ENCODE measurements around the gene RER1.

RER1 gene

DNA sequence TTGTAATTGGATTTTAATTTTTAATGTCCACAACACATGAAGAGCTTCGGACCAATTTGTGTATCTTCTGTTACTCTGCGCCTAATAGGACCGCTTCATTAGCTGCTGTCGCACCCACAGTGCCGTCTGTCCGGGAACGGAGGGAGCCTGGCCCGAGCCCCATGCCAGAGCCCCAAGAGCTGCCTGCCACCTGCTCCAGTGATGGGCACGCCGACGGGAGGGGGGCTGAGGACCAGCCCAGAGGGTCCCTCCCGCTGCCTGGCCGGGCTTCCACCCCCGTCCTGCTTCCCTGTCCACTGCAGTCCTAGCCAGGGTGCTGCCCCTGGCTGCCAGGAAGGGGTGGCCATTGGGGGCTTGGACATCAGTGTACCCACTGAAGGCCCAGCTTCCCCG is 54.2 kb downstream of the RER1 start:
- DNase-seq (ENCODE audit: low read depth): no peak

DNA sequence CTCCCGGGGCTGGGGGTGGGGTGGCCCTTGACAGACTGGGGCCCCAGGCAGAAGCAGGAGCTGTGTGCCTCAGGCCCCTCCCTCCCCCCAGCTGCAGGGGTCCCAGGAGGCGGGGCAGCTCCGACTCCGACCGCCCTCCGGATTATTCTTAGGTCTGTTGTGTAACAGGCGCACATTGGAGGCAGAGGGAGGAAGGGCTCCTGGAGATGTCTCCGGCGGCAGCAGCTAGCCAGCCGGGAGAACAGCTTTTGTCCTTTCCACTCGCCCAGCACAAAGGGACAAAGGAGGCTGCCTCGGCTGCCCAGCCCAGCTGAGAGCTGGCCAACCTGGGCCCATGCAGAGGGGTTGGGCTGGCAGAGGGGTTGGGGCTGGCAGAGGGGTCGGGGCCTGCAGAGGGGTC is 54.8 kb downstream of the RER1 start:
- DNase-seq (ENCODE audit: low read depth): no peak

DNA sequence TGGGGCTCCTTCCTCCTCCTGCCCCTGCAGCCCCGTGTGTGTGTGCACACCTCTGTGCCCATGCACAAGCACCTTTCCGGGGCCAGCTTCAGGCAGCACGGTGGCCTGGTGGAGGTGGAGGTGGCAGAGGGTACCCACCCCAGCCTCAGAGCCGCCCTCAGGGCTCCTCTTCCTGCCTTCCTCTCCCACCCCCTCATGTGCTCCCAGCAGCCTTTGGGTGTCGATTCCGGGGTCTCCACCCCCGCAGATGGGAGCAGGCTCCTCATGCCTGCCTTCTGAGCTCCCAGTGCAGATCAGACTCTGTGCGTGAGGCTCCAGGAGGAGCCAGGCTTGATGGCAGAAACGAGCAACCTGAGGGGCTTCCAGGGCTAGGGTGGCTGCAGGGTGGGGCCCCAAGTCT is 55.2 kb downstream of the RER1 start:
- no peak for DNase-seq (ENCODE audit: low read depth)

DNA sequence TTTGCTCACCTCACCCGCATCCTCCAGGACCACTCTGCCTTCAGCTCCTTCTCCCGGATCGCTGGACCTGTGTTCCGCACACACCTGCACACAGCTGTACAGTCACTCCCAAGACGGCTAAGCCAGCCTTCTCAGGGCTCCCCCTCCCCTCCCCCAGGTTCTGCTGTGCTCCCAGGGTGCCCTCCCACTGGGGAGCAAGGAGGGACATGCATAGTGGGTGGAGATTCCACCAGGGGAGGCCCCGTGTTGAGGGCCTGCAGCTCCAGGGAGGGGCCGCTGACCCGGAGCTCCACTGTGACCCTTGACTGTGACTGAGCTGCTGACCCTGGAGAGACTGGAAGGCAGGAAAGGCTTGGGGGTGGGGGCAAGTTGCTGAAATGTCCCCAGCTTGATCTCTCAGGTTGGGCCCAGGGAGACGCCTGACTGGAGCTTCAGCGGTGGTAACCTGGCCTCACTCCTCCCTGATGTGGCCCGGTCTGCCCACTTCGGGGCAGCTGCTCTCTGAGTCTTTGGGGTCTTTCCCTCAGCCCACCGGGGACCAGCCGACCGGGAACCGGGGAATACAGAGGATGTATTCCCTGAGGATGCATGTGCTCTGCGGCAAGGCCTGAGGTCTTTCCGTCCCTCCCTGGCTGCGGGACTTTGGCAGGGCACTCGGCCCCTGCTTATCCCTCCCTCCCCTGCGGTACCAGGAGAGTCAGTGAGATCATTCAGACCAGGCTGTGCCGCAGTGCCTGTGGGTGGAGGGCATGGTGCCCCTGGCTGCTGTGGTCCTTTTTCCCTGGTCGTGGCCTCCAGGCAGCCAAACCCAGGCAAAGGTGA is 55.8 kb downstream of the RER1 start:
- DNase-seq (ENCODE audit: low read depth): no peak

DNA sequence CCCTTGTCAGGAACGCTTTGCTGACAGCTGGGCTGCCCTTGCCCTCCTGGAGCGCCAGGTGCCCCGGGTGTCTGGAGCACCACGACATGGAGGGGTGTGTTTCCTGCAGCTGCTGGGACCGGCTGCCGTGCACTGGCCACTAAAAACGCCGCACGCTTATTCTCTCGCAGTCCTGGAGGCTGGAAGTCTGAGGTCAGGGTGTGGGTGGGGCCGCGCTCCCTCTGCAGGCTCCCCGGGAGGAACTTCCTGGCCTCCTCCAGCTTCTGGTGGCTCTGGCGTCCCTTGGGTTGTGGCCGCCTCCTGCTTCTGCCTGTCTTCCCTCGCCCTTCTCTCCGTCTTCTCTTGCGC is 56.4 kb downstream of the RER1 start:
- no peak for DNase-seq (ENCODE audit: low read depth)

DNA sequence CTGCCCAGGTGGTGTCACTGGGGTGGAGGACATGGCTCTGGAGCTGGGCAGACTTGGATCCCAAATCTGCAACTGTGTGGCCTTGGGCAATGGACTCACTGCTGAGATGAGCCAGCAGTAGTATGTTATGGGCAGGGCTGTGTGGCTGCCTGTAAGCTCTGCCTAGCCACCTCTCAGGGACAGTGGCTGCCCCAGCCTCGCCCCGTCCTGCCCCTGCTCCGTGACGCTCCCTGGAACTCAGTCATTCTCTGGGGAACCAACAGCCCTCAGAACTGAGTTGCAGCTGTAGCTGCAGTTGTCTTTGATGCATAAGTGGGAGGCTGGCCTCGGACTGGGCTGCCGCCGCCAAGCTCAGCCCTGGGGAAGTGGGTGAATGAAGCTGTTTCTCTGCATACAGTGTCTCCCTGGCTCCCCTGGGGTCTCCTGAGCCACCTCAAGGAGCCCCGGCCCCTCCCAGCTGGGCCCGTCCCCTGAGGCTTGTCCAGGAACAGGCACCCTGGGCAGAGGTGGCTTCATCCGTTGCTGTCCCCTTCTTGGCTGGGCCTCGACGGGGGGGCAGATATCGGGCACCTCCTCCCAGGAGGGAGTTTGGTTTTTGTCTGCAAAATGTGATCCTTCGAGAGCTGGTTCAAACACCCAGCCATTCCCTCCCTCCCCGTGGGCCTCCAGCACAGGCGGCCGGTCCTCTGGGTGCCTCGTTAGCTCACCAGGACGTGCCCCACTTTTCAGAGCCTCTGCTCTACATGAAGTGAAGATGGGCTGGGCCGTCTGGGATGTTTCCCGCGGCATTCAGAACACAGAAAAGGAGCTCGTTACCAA is 58.2 kb downstream of the RER1 start:
- no peak for DNase-seq (ENCODE audit: low read depth)

DNA sequence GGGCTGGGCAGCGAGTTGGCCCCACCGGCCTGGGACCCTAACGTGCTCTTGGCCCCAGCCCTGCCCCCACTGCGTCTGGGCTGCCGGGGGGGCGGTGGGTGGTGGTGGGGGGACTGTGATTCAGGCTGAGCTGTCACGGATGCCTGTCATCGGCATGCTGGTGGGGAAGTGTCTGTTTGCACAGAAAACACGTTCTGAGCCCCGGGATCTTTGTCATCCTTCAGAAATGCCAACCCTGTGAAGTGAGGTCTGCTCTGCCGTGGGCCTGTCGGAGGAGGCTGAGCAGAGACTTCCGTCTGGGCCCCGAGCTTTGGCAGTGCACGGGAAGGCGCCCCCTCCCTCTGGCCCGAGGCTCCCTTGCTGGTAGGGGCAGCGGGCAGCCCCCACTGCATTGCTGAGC is 60.1 kb downstream of the RER1 start:
- DNase-seq (ENCODE audit: low read depth): no peak

DNA sequence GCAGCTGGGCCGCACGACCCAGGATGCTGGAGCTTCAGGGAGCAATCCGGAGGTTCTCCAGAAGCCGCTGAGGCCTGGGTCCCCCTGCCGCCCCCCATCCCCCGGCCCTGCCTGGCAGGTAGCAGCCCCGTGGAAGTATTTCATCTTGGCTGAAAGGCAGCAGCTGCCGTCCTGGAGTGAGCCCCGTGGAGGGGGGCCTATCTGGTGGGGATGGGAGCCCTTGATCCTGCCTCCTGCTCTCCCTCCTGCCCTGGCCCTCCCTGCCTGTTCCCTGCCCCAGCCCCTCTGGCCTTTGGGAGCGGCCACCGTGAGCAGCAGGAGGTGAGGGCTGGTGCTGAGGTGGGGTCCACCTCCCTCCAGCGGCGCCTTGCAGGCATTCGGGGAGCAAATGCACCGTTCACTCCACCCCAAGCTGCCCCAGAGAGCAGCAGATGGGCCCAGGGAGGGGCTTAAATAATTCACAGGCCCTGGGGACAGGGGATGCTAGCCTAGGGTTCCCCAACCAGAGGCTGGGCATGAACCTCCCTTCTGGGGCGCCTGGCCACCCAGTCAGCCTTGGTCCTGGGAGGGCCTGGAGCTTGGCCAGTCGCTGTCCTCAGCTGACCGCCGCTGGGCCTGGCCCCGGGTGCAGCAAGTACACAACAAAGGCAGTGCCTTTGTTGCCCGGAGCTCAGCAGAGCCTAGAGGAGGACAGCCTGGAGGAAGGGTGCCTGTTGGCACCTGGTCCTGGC is 60.7 kb downstream of the RER1 start:
- DNase-seq (ENCODE audit: low read depth): no peak

DNA sequence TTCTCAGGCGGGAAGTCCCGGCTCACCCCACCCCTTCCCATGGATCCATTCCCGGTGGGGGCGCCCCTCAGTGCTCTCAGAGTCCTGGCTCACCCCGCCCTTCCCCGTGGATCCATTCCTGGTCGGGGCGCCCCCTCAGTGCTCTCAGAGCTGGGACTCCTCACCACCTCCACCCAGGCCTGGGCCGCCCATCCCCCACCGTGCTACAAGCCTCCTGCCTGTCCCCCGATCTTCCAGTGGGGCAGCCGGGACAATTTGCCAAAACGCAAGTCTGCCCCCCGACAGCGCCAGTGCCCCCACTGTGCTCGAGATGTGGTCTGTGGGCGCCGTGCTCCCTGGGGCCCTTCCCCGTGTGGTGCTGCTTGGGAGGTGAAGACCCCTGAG is 61.3 kb downstream of the RER1 start:
- no peak for DNase-seq (ENCODE audit: low read depth)

DNA sequence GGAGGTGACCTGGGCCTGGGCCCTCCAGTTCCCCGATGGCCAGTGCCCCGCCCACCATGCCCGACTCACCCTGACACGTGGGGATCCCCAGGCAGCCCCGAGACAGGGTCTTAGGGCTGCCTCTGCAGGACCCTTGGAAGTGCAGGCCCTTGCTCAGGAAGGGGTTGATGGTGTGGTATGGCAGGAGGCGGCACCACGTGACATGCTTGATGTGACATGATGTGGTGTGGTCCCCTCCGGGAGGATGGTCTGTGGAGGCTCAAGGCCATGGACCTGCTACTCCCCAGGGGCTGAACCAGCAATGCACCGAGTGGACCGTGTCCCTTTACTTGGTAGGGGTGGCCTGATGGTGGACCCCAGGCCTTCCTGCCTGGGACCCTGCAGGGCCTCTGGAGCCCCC is 62.6 kb downstream of the RER1 start:
- DNase-seq (ENCODE audit: low read depth): no peak

All from stimulated activated CD8-positive, alpha-beta memory T cell treated with anti-CD3 and anti-CD28 coated beads, Interleukin-12 subunit alpha, Interleukin-12 subunit beta, amount 100 ng/mL, for 1 hour (primary cell).